Gastroesophageal sphincter (tissue), 3 donors: ENCODE data around the gene TGFBR2.

Experiments used
- CTCF ChIP-seq, 4 experiments: fragments of 200-600 bp in 2 of 4; fragments of 450-650 bp in 2 of 4; sonication (generic) in 1 of 4; IDR thresholded peaks; one replicate each; pipeline ENCODE4 v1.5.1; 2017 to 2019; ENCODE audit warnings: antibody characterized with exemption in 4 of 4, mild to moderate bottlenecking in 2 of 4, moderate library complexity in 2 of 4
- POLR2AphosphoS5 ChIP-seq: sonication (generic); formaldehyde crosslinking; IDR thresholded peaks from one replicate; pipeline ENCODE4 v1.6.1; 2017; ENCODE audit warnings: antibody characterized with exemption

GRCh38 chr3:30612437-30613132 lies 6.2 kb downstream of the TGFBR2 start:
- no peak for TF ChIP-seq CTCF (IDR thresholded peaks at IDR 0.05)
- TF ChIP-seq POLR2AphosphoS5, result no peak
